Activated T-cell treated with anti-CD3 and anti-CD28 coated beads, Interleukin-2, amount 50 U/mL, for 24 hours (primary cell): ENCODE measurements around the gene KDM5C.

Experiments
- DNase-seq: peaks from one replicate; pipeline ENCODE4 v3.0.0-alpha.2; 2020
- H3K27ac Mint-ChIP-seq: 2 replicates; pipeline ENCODE4 v1.8.0; 2020; ENCODE audit warnings: mild to moderate bottlenecking, mixed read lengths
- H3K27me3 Mint-ChIP-seq: 2 replicates; pipeline ENCODE4 v1.8.0; 2020; ENCODE audit warnings: mixed read lengths
- H3K36me3 Mint-ChIP-seq: 2 replicates; pipeline ENCODE4 v1.8.0; 2020; ENCODE audit warnings: low read depth, mixed read lengths
- H3K4me1 Mint-ChIP-seq: 2 replicates; pipeline ENCODE4 v1.8.0; 2020; ENCODE audit warnings: low read depth, mixed read lengths
- H3K4me3 Mint-ChIP-seq: 2 replicates; pipeline ENCODE4 v1.8.0; 2020; ENCODE audit warnings: mild to moderate bottlenecking, moderate library complexity, mixed read lengths
- H3K9me3 Mint-ChIP-seq: 2 replicates; pipeline ENCODE4 v1.8.0; 2020; ENCODE audit warnings: mixed read lengths

KDM5C gene

DNA sequence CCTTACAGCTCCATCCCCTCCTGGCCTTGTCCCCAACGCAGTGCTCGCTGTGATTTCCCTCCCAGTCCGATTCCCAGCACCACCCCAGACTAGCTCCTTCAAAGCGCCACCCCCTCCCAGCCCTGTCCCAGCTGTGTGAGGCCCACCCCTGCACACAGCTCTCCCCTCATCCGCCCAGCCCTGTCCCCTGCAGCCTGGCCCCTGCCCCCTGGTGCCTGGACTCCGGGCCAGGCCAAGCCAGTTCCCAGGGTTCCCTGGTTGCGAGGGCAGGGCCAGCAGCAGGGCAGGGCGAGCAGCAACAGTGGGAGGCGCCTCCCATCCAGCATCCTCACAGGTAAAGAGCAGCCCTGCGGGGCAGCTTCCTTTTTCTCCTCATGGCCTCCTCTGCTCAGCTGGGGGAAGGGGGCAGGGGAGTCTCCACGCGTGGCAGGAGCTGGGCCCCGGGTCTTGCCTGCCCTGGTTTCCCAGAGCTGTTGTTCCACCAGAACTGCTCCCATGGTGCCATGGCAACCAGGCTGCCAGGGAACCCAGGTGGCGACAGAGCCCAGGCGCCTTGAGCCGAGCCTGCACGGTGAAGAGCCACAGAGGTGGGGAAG lies 31.5 kb upstream of the KDM5C start:
- no peaks in the 10 kb centered on the region for H3K36me3 Mint-ChIP-seq
- DNase-seq = no peak
- H3K9me3 Mint-ChIP-seq = no peaks in the 10 kb centered on the region
- H3K27me3 Mint-ChIP-seq = peaks cover 16% of the 10 kb centered on the region
- H3K4me1 Mint-ChIP-seq = peaks cover 3% of the 10 kb centered on the region
- no peak overlapping the region for H3K27ac Mint-ChIP-seq
- H3K4me3 Mint-ChIP-seq = no peak overlapping the region

DNA sequence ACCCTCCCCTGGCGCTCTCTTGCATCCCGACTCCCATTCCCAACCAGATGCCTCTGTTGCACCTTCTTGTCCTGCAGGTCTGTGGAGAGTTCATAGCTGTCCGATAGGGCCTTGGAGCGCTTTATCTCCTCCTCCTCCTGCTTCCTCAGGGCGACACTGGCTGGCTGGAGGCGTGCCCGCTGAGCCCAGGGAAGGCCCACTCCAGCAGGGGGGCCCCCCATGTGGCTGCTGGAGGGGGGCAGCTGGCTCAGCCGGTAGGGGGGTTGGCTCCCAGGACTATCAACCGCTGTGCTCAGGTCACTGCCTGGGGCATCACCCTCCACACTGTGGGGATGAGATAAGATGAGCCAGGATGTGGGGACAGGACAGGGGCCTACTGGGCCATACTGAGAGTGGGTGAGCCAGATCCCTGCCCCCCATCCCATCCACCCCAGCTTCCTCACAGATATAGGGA lies 30.8 kb upstream of the KDM5C start:
- no peak overlapping the region for H3K27ac Mint-ChIP-seq
- H3K36me3 Mint-ChIP-seq = no peaks in the 10 kb centered on the region
- no peak overlapping the region for H3K4me3 Mint-ChIP-seq
- H3K4me1 Mint-ChIP-seq = no peaks in the 10 kb centered on the region
- H3K27me3 Mint-ChIP-seq = peaks cover 12% of the 10 kb centered on the region
- H3K9me3 Mint-ChIP-seq = no peaks in the 10 kb centered on the region
- no peak for DNase-seq

DNA sequence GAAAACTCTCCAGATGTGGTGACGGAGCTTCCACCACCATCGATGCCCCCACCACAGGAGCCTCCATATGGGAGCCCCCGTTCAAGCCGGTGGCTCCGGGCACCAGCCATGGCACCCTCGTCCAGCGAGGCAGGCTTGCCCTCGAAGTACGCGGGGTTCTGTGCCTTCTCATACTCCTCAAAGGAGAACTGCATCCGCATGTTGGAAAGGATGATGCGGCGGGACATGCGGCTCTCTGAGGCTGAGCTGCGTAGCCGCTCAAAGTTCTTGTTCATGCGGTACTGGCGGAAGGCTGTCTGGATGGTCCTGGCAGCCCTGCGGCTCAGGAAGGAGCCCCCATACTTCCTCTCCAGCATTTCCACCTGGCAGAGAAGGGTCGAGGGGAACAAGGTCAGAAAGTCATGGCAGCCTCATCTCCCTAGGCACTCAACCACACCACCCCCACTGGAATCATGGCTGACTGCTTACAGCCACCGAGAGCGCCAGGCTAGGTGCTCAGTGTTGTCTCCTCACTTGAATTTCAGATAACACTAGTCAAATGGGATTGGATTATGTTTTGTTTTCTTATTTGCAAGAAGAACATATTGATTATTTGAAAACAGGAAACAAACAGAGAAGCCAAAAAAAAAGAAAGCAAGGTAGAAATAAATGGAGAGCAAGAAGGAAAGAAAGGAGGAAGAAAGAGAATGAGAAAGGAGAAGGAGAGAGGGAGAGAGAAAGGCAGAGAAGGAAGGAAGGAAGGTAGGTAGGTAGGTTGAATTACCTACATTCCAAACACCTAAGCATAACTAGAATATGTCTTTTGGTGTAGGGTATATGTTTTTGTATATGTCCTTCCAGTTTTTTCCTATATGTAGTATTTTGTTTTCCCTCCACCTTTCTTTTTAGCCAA lies 29.8 kb upstream of the KDM5C start:
- no peaks in the 10 kb centered on the region for H3K9me3 Mint-ChIP-seq
- DNase-seq = no peak
- no peak overlapping the region for H3K27ac Mint-ChIP-seq
- H3K4me1 Mint-ChIP-seq = no peaks in the 10 kb centered on the region
- no peak overlapping the region for H3K4me3 Mint-ChIP-seq
- H3K27me3 Mint-ChIP-seq = peaks cover 12% of the 10 kb centered on the region
- H3K36me3 Mint-ChIP-seq = no peaks in the 10 kb centered on the region

DNA sequence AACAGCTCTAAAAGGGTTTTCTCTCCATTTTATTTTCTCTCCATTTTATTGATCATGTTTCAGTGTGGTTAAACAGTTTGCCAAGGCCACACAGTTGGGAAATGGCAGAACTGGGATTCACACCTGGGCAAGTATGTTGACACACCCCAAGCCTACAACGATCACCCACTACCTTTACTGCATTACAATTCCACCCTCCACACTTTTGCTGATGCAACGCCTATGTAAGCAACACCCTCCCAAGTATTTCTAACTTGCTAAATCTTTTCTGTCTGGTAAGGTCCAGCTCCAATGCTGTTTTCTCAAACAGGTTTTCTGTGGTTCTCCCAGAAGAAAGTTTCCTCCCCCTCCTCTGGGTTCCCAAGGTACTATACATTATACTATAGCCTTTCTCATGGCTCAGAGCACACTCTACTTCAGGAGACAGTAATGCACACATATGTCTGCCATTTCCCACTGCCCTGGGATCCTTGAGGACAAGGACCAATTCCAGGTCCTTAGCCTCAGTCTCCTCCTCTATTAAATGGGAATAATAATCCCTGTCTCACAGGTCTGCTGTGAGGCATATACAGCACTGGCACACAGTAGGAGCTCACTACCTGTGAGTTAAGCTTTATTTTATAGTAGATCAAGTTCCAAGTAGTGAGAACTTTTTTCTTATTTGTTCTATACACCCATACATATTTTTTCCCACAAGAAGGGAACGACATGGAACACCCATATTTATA lies 28.4 kb upstream of the KDM5C start:
- no peak overlapping the region for H3K4me3 Mint-ChIP-seq
- H3K4me1 Mint-ChIP-seq = no peaks in the 10 kb centered on the region
- H3K9me3 Mint-ChIP-seq = no peaks in the 10 kb centered on the region
- no peak for DNase-seq
- no peak overlapping the region for H3K27ac Mint-ChIP-seq
- H3K36me3 Mint-ChIP-seq = no peaks in the 10 kb centered on the region
- peaks cover 12% of the 10 kb centered on the region for H3K27me3 Mint-ChIP-seq

DNA sequence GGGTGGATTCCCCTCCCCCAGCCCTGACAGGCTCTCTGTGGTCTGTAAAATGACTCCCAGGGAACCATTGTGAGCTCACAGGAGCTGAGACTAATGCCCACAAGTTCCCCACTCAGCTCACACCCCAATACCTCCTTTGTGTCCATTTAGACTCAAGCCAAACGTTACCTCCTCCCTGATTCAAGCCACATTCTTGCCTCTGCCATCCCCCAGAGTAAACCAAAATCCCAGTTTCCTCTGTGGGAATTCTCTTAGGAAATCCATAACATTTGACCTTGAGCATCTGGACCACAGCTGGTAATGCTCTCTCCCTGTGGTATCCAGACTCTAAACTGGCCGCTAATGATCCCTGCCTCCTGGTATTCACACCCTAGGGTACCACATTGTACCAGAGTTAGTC lies 26.3 kb upstream of the KDM5C start:
- H3K4me3 Mint-ChIP-seq = no peak overlapping the region
- H3K36me3 Mint-ChIP-seq = no peaks in the 10 kb centered on the region
- no peaks in the 10 kb centered on the region for H3K4me1 Mint-ChIP-seq
- peaks cover 15% of the 10 kb centered on the region for H3K27me3 Mint-ChIP-seq
- no peaks in the 10 kb centered on the region for H3K9me3 Mint-ChIP-seq
- no peak overlapping the region for H3K27ac Mint-ChIP-seq
- no peak for DNase-seq

DNA sequence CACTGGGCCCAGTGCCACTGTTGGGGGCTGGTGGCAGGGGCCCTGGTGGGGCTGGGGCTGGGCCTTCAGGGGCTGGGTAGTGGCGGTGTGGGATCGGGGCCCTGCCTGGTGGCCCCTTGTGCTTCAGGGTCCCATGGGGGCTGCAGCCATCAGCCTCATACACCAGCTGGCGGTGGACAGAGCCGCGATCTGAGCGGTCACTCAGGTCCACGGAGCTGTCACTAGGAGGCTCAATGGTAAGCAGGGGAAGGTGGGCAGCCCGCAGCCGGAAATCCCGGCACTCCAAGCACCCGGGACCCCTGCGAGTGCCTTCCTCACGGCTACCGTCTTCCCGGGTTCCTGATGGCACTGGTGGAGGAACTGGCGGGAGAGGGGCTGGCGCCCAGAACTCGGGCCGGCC lies 25.5 kb upstream of the KDM5C start:
- H3K36me3 Mint-ChIP-seq = no peaks in the 10 kb centered on the region
- no peak for DNase-seq
- H3K27me3 Mint-ChIP-seq = peaks cover 19% of the 10 kb centered on the region
- H3K27ac Mint-ChIP-seq = no peak overlapping the region
- no peaks in the 10 kb centered on the region for H3K4me1 Mint-ChIP-seq
- no peaks in the 10 kb centered on the region for H3K9me3 Mint-ChIP-seq
- H3K4me3 Mint-ChIP-seq = no peak overlapping the region

DNA sequence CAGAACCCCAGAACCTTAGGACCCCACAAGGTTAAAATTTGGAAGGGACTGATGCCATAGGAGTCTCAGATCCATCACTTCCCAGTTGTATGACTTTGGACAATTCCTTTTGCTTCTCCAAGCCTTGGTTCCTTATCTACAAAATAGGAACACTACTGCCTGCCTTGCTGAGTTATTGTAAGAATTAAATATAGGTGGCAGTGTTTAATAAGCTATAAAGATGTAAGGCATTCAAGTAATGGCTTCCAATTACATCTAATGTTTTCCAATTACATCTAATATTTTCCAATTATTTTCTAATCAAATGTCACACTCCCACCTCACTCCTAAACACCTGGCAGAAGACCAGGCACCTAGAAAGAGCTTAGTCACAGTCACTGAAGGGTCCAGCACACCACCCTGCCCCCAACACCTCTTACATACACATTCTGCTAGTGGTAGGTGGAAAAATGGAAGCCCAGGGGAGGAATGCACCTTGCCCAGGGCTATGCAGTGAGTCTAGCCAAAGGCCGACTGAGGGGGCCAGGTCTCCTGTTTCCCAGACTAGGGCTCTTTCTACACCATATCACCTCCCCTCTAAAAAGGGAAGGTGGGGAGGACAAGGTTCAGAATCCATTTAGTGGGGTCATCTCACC lies 24.5 kb upstream of the KDM5C start:
- Mint-ChIP-seq H3K27me3 (peaks cover 22% of the 10 kb centered on the region), H3K27ac (no peak overlapping the region), H3K9me3 (no peaks in the 10 kb centered on the region), H3K36me3 (no peaks in the 10 kb centered on the region), H3K4me1 (no peaks in the 10 kb centered on the region), H3K4me3 (no peak overlapping the region)
- no peak for DNase-seq

DNA sequence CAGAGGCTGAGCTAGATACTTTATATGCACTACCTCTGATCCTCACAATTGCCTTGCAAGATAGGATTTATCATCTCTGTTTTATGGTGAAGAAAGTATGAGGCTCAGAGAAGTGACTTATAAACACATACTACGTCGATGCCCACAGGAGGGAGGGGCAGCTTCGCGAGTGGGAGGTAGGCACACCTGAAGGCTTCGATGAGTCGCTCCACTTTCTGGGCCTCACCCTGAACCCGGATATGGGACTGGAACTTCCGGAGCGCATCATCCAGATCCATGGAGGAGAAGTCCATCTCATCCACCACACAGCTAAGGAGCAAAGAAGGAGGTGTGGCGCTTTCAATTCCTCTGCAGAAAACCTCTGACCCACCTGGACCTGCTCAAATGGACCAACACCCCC lies 22.9 kb upstream of the KDM5C start:
- Mint-ChIP-seq H3K4me3 (no peak overlapping the region), H3K27ac (no peak overlapping the region), H3K36me3 (no peaks in the 10 kb centered on the region), H3K9me3 (no peaks in the 10 kb centered on the region), H3K4me1 (no peaks in the 10 kb centered on the region), H3K27me3 (peaks cover 28% of the 10 kb centered on the region)
- no peak for DNase-seq

DNA sequence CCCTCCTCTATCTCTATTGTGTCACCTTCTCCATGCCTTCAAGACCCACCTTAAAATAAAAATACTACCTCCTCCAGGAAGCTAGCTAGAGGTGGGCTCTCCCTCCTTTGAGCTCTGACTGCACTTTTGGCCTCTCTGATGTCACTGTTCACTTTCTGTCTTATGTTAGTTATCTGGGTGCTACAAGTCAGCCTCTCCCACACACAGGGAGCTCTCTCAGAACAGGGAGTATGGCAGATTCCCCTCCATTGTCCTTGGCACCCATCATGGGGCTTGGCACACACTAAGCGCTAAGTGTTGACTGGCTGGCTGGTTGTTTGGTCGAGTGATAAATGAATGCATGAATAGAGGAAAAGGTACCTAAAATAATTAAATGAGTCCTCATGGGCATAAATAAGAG lies 21.2 kb upstream of the KDM5C start:
- Mint-ChIP-seq H3K27ac (no peak overlapping the region), H3K4me1 (peaks cover 4% of the 10 kb centered on the region), H3K36me3 (no peaks in the 10 kb centered on the region), H3K27me3 (peaks cover 28% of the 10 kb centered on the region), H3K9me3 (no peaks in the 10 kb centered on the region), H3K4me3 (no peak overlapping the region)
- no peak for DNase-seq

DNA sequence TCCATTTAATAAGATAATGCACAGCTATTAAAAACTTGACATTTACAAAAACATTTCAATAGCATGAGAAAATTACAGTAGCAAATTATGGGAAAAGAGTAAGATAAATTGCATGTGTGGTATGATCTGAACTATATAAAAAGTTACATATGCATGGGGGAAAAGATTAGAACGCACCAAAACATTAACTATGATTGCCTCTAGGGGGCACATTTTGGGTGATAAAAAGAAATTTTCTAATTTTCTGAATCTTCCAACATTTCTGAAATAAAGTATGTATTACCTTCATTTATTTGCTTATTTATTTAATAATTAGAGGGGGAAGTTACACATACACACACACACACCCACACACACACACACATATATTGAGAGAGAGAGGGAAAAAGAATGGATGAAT lies 19.6 kb upstream of the KDM5C start:
- Mint-ChIP-seq H3K36me3 (no peaks in the 10 kb centered on the region), H3K9me3 (no peaks in the 10 kb centered on the region), H3K4me3 (no peak overlapping the region), H3K27me3 (peaks cover 28% of the 10 kb centered on the region), H3K4me1 (peaks cover 9% of the 10 kb centered on the region), H3K27ac (no peak overlapping the region)
- no peak for DNase-seq

DNA sequence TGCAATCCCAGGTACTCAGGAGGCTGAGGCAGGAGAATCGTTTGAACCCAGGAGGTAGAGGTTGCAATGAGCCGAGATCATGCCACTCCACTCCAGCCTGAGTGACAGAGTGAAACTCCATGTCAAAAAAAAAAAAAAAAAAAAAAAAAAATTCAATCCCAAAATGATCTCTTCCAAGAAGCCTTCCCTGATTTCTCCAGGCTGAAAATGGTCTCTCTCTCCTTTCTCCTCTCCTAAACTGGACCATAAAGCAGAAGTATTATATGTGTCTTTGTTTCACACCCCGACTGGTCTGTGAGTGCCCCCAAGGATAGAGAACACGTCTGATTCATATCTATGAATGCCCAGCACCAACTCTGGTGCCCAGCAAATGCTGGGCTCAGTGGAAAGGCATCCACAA lies 17.3 kb upstream of the KDM5C start:
- H3K9me3 Mint-ChIP-seq = no peaks in the 10 kb centered on the region
- H3K4me1 Mint-ChIP-seq = peaks cover 16% of the 10 kb centered on the region
- H3K27me3 Mint-ChIP-seq = peaks cover 23% of the 10 kb centered on the region
- H3K27ac Mint-ChIP-seq = no peak overlapping the region
- no peak for DNase-seq
- H3K4me3 Mint-ChIP-seq = no peak overlapping the region
- H3K36me3 Mint-ChIP-seq = no peaks in the 10 kb centered on the region

DNA sequence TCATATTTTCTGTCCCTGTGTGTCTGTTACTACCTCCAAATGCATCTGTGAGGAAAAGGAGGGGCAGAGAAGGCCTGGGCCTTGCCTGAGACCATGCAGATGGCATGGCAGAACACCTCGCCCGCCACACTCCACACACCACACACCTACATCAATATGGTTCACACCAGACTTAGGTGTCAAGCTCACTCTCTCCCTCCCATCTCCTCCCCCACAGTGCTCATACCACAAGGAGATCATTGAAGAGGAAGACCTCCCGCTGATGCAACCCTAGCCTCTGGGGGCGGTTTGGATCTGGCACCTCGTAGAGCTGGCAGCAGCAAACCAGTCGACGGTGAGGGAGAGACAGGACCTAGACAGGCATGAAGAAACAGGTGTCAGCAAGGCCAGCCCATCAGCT lies 16.6 kb upstream of the KDM5C start:
- H3K4me1 Mint-ChIP-seq = peaks cover 16% of the 10 kb centered on the region
- H3K9me3 Mint-ChIP-seq = no peaks in the 10 kb centered on the region
- no peak for DNase-seq
- H3K27ac Mint-ChIP-seq = no peak overlapping the region
- peaks cover 17% of the 10 kb centered on the region for H3K27me3 Mint-ChIP-seq
- no peak overlapping the region for H3K4me3 Mint-ChIP-seq
- no peaks in the 10 kb centered on the region for H3K36me3 Mint-ChIP-seq

DNA sequence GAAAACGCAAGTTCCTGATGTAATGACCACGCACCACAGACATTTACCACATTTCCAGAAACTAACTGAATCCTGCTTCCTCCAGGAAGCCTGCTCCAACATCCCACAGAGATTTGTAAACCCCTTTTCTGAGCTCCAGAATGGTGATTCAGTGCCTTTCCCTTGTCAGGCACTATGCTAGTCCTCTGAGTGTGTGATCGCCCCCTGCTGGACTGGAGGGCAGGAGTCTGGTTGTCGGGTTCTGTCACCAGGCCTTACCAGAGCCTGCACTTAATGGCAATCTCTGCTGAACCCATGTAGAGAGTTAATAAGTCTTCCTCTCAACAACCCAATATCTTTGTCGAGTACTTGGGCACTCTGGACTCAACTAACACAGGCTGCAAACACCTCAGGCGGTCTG lies 14.5 kb upstream of the KDM5C start:
- DNase-seq = peak; percentile 79
- peaks cover 16% of the 10 kb centered on the region for H3K4me1 Mint-ChIP-seq
- H3K4me3 Mint-ChIP-seq = no peak overlapping the region
- H3K27ac Mint-ChIP-seq = peak overlapping the region; percentile 37
- H3K27me3 Mint-ChIP-seq = peaks cover 10% of the 10 kb centered on the region
- H3K36me3 Mint-ChIP-seq = no peaks in the 10 kb centered on the region
- H3K9me3 Mint-ChIP-seq = no peaks in the 10 kb centered on the region

DNA sequence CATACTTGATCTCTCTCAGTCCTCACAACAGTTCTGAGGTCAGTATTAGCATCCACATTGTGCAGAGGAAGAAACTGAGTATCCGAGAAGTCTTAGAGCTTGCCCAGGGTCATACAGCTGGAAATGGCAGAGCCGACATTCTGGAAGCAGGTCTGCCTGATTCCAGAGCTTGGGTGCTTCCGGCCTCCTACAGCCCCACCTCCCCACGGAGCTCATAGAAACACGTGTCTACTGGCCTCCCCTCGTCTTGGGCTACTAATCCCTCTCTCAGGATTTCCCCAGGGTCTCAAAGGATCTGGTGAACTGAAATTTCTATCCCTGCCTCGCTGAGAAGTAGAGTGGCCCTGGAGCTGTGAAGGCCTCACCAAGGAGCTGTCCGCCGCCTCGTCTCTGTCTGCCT lies 12.0 kb upstream of the KDM5C start:
- peaks cover 19% of the 10 kb centered on the region for H3K27me3 Mint-ChIP-seq
- H3K9me3 Mint-ChIP-seq = no peaks in the 10 kb centered on the region
- no peak overlapping the region for H3K27ac Mint-ChIP-seq
- no peaks in the 10 kb centered on the region for H3K36me3 Mint-ChIP-seq
- H3K4me1 Mint-ChIP-seq = peaks cover 16% of the 10 kb centered on the region
- DNase-seq = no peak
- no peak overlapping the region for H3K4me3 Mint-ChIP-seq
